NCI-H1694 treated with DMSO at 0.1 percent for 48 hours (cell line): ENCODE results near the gene LAMB3.

Experiments
- DNase-seq: peaks from one replicate; lab custom pipeline; 2025; lab: John Stamatoyannopoulos, UW

LAMB3 gene

GRCh38 chr1:209661071-209661470 is 8.8 kb upstream of the LAMB3 start:
- DNase-seq: no peak

GRCh38 chr1:209659909-209660308 is 7.7 kb upstream of the LAMB3 start:
- no peak for DNase-seq

- no peak for DNase-seq
Observed at GRCh38 chr1:209657918-209658317, 5.7 kb upstream of the LAMB3 start.

GRCh38 chr1:209657140-209657879 is 5.1 kb upstream of the LAMB3 start:
- no peak for DNase-seq

GRCh38 chr1:209655411-209656231 is 3.4 kb upstream of the LAMB3 start:
- DNase-seq: no peak

GRCh38 chr1:209653915-209654351 is 1.7 kb upstream of the LAMB3 start:
- DNase-seq: no peak

GRCh38 chr1:209652873-209653401 is 712 bp upstream of the LAMB3 start:
- DNase-seq: no peak

GRCh38 chr1:209651138-209651587 is 1.1 kb downstream of the LAMB3 start:
- no peak for DNase-seq

- no peak for DNase-seq
Observed at GRCh38 chr1:209650454-209650853, 1.8 kb downstream of the LAMB3 start.

- DNase-seq: no peak
Observed at GRCh38 chr1:209648931-209649776, 3.1 kb downstream of the LAMB3 start.

- no peak for DNase-seq
Observed at GRCh38 chr1:209648346-209648745, 3.9 kb downstream of the LAMB3 start.

- no peak for DNase-seq
Observed at GRCh38 chr1:209647156-209647555, 5.1 kb downstream of the LAMB3 start.

- DNase-seq: no peak
Observed at GRCh38 chr1:209646558-209646957, 5.7 kb downstream of the LAMB3 start.

GRCh38 chr1:209645574-209646452 is 6.4 kb downstream of the LAMB3 start:
- no peak for DNase-seq

- DNase-seq: no peak
Observed at GRCh38 chr1:209643285-209644020, 8.8 kb downstream of the LAMB3 start.

GRCh38 chr1:209642816-209643215 is 9.4 kb downstream of the LAMB3 start:
- DNase-seq: no peak

GRCh38 chr1:209641832-209642172 is 10.4 kb downstream of the LAMB3 start:
- no peak for DNase-seq

GRCh38 chr1:209635850-209636249 is 16.4 kb downstream of the LAMB3 start:
- no peak for DNase-seq

- DNase-seq: no peak
Observed at GRCh38 chr1:209634005-209634737, 18.1 kb downstream of the LAMB3 start.
